NCI-H1436 (cell line): ENCODE measurements around the gene PSMD6.
A peak's percentile ranks its signal among the peaks of the same experiment; 100 is the strongest.

Experiments
- DNase-seq: peaks from one replicate; lab custom pipeline; 2025; lab: John Stamatoyannopoulos, UW

Gene PSMD6

DNA sequence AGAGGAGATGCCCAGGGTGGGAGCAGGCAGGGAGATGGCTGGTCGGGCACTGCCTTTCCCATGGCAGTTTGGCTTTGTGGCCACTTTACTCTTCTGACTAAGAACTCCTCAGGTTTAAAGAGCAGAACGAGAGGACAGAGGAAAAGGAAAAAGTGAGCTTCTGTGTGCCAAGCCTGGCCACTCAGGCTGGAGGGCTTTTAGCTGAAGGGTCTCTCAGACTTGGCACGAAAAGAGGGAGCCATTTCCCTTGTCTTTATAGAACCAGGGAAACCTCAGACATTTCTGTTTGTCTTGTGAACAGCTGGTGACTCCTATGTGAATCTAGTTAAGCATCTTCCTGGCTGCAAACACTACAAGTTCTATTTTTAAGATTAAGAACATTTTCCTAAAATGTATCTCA is 23.3 kb upstream of the PSMD6 start:
- no peak for DNase-seq

DNA sequence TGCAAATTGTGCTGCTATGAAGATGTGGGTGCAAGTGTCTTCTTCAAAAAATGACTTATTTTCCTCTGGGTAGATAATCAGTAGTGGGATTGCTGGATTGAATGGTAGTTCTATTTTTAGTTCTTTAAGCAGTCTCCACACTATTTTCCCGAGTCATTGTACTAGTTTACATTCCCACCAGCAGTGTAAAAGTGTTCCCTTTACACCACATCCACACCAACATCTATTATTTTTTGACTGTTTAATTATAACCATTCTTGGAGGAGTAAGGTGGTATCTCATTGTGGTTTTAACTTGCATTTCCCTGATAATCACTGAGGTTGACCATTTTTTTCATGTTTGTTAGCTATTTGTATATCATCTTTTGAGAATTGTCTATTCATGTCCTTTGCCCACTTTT is 19.7 kb upstream of the PSMD6 start:
- DNase-seq, result no peak

DNA sequence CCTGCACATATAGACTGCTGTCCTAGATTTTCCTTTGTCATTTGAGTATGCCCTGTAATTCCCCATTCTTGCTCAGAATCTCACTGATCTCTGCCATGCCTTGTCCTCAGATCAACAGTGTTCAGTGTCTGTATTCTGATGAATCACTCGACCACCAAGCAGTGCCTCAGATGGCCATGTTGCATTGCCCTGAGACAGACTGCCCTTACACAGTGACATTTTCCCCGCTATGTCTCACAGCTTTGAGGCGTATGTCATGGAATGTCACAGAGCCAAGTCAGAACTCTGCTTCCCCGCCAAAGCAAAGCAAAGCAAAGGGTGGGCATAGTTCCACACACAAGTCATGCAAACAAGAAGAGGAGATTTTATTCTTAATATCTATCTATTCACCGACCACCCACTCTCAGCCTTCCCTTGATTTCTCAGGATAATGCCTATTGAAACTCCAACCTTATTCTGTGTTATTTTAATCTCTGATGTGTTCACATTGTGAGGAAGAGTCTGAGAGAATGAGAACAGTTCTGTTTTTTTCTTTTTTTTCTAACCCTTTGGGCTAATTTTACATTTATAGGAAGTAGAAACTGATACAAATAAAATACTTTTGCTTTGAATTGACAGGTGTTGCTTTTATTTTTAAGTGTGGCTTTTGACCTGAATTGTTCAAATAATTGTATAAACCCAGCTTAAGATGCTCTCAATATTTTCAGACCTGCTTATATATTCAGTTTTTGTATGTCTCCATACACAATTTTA is 16.9 kb upstream of the PSMD6 start:
- DNase-seq, result no peak

DNA sequence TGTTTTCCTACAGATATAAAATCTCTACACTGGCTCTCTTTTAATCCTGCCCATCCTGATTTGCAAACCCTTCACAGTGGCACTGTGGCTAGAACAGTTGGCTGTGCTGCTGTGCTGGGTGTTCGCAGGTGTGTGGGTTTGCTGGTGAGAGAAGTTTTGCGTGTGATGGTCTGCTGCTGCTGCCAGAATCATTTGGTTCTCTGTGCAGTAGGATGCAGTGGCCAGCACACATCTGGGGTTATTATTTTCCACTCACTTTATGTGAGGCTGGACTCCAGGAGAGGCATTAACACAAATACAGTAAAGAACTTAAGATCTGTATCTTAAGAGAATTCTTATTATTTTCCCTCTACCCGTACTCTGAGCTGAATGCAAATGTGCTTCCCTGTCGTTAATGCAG is 16.0 kb upstream of the PSMD6 start:
- no peak for DNase-seq

DNA sequence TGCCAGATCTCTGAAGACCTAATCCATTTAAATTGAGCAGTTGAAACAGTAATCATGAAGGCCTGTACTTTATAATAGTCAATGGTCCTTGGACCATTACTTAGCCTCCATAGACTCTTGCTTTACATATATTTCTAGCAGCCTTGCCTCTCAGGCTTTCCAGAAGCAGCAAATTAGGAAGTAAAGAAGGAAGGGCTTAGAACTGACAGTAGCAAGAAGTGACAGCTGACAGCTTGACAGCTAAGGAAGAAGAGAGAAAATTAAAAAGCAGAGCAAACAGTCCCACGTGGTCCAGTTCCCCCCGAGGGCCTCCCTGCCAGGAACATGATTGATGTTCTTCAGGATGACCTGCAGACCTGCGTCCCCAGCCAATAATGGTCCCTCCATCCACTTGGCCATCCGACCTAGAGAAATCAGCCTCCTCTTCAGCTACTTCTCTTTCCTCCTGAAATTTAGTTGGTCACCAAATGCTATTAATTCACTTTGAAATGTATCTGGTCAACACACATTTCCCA is 15.0 kb upstream of the PSMD6 start:
- no peak for DNase-seq

DNA sequence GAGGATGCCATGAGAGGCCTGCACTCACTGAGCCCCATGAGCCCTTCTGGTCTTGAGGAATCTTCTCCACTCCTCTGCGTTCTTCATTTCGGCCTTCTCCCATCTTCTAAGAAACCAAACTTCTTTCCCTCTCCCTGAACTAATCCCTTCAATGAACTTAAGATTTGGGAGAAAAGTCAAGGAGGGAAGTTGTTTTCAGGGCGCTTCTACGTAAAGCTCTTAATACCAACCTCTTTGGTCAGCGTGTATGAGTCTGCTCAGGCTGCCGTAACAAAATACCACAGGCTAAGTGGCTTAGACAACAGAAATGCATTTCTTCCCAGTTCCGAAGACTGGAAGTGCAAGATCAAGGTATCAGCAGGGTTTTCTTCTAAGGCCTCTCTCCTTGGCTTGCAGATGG is 13.8 kb upstream of the PSMD6 start:
- no peak for DNase-seq

DNA sequence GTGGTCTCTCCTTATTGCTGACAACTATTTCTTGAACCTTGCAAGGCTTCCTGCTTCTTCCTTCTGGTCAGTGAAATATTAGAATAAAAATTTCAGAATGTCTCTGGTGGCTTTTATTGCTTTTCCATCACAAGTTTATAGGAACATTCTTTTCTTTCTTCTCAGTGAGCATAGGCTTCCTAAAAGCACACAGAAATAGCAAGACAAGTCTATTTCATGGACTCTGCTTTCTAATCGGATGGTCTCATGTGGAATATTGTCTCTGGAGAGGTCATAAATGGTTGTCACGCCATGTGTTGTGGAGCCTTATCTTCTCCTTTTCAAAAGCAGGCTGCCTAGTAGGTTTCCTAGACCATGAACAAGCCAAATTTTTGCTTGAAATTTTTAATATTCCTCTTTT is 9.8 kb upstream of the PSMD6 start:
- DNase-seq, result no peak

DNA sequence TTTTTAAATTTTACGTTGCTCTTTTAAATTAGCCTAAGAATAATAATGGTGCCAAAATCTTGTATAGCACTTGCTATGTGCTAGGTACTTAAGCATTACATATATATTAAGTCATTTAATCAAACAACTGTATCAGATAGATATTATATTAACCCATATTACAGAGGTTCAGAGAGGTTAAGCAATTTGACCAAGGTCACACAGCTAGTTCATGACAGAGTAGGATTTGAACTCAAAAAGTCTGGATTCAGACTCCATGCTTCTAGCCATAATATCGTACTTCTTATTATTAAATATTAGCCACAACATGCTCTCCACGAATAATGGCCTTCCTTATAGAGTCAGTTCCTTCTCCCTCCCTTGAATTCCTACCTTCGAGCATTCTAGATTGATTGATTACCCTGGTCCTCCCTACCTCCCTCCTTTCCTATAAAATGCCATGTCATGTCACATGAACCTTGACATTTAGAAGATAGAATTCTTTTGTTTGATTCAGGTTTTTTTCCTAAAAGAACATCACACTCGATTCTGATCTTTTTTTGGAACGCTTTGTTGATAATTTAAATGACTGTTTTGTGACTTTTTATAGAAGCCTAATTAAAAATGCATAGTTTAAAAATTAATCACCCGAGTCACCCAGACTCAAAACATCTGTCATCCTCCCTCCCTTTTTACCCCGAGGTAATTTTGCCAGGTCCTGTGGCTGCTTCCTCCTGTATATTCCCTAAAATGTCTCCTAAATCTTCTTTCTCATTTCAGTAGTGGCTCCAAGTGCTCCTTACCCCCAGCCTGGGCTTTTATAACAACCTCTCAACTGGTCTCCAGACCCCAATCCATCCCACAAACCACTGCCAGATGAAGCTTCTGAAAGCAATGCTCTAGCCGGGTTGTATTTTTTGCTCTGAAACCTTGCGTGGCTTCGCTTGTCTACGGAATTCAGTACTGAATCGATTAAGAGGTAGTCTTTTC is 8.5 kb upstream of the PSMD6 start:
- no peak for DNase-seq

DNA sequence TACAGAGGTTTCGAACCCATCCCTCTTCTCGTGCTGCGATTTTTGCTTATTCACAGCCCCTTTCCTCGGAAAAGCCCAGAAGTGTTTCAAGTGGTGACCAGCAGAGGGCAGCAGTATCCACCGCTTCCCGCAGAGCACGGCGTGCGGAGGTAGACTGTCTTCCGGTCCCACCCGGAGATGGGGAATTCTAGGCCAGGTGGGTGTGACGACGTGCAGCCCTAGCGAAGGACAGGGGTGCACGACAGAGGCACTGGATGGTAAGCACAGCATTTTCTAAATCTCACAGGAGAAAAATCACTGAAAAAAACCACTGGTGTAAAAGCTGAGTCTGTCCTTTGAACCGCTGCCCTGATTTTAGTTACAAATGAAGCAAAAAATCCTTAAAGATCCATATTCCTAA is 7.4 kb upstream of the PSMD6 start:
- peak; percentile 63 for DNase-seq

DNA sequence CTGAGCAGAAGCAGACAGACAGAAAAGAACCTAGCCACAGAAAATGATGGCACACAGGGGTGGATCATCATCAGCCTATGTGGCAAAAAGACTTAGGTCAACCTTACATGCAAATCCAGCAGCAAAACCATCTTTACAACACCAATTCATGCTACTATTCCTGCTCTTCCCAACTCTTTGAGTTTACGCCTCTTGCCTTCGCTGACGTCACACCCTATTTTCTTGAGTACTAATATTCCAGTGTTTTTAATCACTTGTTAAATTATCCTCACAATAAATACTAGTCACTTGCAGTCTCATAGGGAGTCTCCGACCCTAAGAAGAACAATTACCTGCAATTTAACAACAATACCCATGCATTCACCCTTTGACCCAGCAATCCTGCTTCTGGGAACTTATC is 6.0 kb upstream of the PSMD6 start:
- DNase-seq, result no peak

DNA sequence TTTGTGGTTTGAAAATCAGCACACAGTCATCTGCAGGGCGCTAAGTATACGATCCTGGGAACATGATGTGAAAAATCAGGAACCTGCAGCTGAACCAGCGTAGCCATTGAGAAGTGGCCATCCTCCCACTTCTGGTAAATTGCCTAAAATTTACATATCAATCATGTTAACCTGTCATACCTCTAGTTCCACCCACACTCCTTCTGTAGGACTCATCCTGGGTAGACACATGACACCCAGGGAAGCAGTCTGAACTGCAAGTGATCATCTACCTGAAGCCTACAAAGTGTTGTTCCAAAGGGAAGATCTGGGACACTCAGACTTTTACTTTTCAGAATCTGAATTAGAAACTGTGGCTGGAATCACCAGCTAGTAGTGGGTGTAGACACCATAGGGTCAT is 5.5 kb upstream of the PSMD6 start:
- DNase-seq, result no peak

DNA sequence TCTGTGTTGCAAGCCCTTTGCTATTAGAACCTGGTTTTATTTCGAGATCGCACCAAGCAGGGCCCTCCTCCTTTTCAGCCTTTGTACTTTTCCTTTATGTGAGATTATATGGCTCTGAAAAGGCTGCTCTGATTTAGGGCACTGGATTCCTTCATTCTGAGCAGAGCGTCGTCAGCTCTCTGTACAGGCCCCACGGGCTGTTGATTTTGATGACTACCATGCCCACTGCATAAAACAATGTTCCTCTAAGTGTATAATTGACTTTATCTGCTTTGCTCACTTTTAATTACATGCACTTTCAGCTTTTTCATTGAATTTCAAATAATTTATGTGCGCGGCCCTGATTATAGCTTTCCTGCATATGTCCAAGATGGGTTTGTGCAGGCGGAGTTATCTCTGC is 4.4 kb upstream of the PSMD6 start:
- DNase-seq, result no peak

DNA sequence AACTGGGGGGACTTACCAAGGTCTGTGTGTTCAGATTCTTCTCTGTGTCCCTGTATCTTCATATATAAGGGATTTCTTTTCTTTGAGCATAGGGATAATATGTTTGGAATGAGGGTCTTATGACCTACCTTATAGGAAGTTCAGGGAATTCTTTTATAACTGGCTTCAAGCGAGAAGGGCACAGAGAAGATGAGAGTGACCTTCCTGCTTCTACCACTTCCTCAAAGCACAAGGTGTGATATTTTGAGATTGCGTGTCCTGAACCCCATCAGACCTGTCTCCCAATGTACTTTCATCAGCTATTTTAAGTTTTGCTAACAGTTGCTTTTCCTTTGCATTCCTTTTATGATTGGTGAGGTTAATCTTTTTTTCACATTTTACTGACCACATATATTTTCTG is 3.1 kb upstream of the PSMD6 start:
- DNase-seq, result no peak

DNA sequence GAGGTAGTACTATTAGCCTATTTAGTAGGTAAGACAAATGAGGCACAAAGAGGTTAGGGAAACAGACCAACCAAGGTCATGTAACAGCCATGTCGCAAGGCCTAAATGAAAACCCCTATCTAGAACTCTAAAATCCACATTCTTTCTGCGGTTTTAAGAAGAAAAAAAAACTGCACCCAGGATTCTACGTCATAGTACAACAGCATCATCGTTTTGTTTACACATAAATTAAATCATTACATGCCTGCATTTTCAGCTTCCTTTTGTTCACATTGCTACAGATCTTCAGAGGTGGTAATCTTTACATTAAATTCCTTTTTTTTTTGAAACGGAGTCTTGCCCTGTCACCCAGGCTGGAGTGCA is 548 bp upstream of the PSMD6 start:
- DNase-seq, result no peak

DNA sequence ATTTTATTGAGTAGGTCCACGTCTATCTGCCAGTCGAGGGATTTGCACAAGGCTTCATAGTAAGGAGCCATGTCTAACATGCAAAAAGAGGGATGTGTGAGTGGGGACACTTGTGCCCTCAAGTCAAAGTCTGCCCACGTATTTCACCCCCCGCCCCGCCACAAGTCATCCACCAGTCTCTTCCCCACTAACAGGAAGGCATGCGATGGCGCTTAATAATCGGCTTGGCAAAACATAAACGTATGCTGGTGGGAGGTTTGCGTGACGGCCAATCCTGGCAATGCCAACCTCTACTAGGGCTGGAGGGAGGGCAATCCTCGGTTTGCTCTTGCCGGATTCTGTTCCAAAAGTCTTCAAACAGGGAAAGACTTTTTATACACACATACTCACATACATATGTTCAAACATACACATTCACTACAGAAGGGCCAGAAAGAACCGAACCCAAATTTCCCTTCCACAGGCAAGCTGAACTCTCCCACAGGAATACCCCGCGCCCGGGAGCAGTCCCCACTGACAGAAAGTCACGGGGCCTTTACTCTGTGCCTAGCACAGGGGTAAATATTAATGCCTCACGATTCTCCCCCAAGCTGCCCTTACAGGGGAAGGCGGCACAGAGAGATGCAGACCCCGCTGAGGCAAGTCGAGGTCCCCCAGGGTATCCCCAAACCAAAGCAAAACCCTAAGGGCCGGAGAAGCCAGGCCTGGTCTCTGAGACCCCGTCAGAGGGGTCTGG is 675 bp downstream of the PSMD6 start:
- DNase-seq, result no peak

DNA sequence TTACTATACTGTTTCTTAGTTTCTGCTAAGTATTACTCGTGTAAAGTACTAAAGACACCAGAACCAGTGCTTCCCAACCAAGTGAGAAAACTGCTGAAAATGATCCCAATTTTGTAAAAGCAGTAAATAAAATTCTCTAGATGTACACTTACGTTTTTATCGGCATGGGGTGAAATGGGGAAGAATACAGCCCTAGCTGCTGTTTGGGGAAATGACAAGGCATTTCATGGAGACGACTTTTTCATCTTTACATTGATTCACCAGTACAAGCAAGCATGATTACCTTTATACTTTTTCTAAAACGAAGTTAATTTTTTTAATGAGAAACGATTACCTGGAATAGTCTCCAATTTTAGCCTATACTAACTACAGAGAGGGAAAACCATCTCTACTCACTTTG is 1.4 kb downstream of the PSMD6 start:
- DNase-seq, result no peak

DNA sequence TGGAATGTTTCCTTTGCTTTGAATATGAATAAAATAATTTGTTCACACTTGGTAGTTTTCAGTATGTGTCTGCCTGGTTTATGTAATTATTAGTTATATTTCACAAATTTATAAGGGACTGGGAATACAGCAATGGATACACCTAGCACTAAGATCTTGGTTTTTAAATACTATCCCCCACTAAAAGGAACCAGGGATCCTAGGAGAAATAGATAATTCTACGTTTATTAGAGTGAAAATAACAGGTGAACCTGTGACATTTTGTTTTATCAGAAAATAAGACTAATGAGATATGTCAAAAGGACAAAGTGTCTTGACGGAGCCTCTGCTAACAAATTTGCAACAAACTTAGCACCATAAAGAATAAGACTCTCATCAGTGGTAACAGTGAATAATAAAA is 3.4 kb downstream of the PSMD6 start:
- no peak for DNase-seq

DNA sequence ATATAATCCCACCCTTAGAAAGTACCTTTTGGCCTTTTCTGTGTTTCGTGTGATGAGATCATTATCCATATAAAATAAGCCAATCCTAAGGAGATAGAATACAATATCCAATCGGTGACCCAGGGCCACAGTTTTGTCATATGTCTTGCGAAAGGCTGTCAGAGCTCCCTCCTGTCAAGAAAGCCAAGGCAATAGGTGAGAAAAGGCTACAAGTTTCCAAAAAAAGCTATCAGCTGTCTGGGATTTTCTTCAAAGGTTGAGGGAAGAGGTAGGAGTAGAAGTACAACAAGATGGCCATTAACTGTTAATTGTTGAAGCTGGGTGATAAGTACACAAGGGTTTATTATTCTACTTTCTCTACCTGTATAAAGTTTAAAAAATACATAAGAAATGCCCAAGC is 4.0 kb downstream of the PSMD6 start:
- DNase-seq, result no peak

DNA sequence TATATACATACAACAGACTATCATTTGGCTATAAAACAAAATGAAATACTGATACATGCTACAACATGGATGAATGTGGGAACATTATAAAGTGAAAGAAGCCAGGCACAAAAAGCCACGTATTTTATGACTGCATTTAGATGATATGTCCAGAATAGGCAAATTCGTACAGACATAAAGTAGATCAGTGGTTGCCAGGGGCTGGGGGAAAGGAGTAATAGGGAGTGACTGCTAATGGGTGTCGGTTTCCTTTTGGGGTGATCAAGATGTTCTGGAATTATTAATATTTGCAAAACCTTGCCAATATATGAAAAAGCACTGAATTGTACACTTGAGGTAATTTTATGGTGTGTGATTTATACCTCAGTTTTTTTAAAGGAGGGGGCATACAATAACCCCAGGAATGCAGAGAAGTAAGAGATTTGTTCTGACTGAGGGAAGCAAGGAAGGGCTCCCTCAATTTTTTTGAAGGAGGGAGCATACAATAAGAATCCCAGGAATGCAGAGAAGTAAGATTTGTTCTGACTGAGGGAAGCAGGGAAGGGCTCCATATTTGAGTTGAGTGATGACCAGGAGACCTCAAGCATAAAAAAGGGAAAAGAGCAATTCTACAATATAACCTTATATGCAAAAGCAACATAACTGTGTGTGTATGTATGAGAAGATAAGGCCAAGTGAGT is 6.2 kb downstream of the PSMD6 start:
- no peak for DNase-seq

DNA sequence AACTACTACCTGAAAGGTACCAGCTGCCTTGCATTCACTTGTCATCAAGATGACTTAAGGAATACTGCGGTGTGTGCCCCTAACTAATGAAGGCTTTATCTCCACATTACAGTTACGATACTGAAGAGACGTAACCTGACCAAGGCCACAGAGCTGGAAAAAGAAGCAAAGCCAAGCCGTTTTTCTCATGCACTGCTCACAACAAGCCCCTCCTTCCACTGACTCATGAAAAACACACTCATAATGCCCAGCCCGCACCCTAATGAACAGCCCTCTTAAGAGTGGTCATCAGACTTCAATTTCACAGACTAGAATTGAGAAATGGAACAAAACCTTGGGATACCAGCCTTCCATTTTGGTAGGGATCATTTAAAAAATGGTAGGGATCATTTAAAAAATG is 11.6 kb downstream of the PSMD6 start:
- DNase-seq, result no peak

DNA sequence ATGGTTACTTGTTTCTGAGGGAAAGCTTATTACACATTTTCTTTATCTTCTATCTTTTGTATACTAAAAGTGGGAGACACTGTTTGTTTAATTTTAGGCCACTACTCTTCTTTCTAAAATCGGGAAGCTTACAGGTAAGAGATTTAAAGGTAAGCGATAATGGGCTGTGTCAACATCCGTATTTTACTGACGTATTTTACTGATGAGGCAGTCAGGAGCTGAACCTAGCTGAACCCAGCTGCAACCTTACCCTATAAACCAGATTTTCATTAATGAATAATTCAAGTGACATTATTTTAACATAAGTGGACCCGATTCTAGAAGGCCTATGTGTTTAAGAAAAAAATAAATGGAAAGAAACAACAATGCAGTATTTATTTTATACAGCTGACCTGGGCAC is 13.1 kb downstream of the PSMD6 start:
- DNase-seq, result no peak

DNA sequence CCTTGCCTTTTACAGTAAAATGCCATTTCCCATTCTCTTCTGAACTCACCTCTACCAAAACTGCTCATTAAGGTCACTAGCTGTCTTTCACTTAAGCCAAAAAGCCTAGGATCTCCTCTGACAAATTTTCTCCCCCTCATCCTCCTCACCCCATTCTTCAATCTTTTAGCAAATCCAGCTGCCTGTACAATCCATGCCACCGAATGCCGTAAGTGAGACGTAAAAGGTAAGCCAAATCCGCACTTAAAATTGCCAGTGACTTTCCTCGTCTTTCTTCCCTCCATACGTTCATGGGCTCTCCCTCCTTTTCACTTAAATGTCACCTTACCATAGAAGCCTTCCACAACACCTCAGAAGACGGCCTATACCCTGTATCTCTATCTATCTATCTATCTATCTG is 13.8 kb downstream of the PSMD6 start:
- no peak for DNase-seq
